Testis (tissue), 2 donors: ENCODE data around the gene SLC29A4.

Source experiments
- CTCF ChIP-seq, 3 experiments: fragments of 450-650 bp in 2 of 3; fragments of 200-600 bp in 1 of 3; sonication (generic) in 1 of 3; IDR thresholded peaks; one replicate each; pipeline ENCODE4 v1.5.1; 2016 to 2019; ENCODE audit warnings: antibody characterized with exemption in 3 of 3, mild to moderate bottlenecking in 2 of 3, moderate library complexity in 1 of 3
- POLR2A ChIP-seq: fragments of 450-650 bp; IDR thresholded peaks from one replicate; pipeline ENCODE4 v1.6.1; 2017; ENCODE audit warnings: antibody characterized with exemption, mild to moderate bottlenecking, moderate library complexity

DNA sequence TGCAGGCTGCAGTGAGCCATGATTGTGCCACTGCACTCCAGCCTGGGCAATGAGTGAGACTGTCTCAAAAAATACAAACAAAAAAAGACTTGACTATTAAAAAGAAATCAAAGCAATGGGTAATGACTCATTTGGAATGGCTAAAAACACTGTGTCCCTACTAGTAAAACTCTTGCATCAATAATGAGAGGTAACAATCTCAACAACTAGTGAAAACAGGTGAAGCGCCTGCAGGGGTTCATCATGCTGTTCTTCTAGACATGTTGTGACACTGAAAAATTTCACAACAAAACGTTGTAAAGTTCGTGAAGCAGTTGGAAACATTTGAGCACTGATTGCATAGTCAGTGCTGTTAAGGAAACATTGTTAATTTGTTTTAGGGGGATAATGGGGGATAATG, 26.9 kb upstream of the SLC29A4 start:
- TF ChIP-seq CTCF (IDR thresholded peaks at IDR 0.05) (no peak), POLR2A (no peak)
